Transverse colon (tissue), 4 donors: ENCODE measurements around the gene PSPH. TPM values are rescaled to one million over a fixed set of nuclear protein-coding genes. Genes with fewer than 3 reads are reported as not detected.

ENCODE experiments used
- DNase-seq: peaks from one replicate; pipeline ENCODE4 v3.0.0-alpha.2; 2019
- H3K27ac ChIP-seq, 4 donors: fragments of 200-600 bp; sonication (generic); 2 replicates each; pipeline ENCODE4 v1.5.1; 2016 to 2018; ENCODE audit warnings: inconsistent platforms in 4 of 4
- H3K27me3 ChIP-seq: fragments of 200-600 bp; sonication (generic); 2 replicates; pipeline ENCODE4 v1.5.1; 2017; ENCODE audit warnings: inconsistent platforms
- H3K36me3 ChIP-seq, 4 donors: fragments of 200-600 bp; sonication (generic); 2 replicates each; pipeline ENCODE4 v1.5.1; 2017 to 2019; ENCODE audit warnings: inconsistent platforms in 4 of 4
- H3K4me1 ChIP-seq, 4 donors: fragments of 200-600 bp; sonication (generic); 2 replicates each; pipeline ENCODE4 v1.5.1; 2017 to 2020; ENCODE audit warnings: inconsistent platforms in 4 of 4
- H3K4me3 ChIP-seq, 4 donors: fragments of 200-600 bp; sonication (generic); 1 replicate in 1 of 4; 2 replicates in 3 of 4; pipeline versions ENCODE4 v1.5.1 to v1.6.1; 2017 to 2019; ENCODE audit warnings: inconsistent platforms in 4 of 4
- H3K9me3 ChIP-seq, 2 donors: fragments of 200-600 bp; sonication (generic); 2 replicates each; pipeline ENCODE4 v1.5.1; 2017 to 2019; ENCODE audit warnings: inconsistent platforms in 2 of 2
- EP300 ChIP-seq: sonication (generic); formaldehyde crosslinking; IDR thresholded peaks from one replicate; pipeline ENCODE4 v1.6.1; 2017; ENCODE audit warnings: antibody characterized with exemption, low read depth
- POLR2A ChIP-seq: fragments of 450-650 bp; IDR thresholded peaks from one replicate; pipeline ENCODE4 v1.6.1; 2016; ENCODE audit warnings: antibody characterized with exemption, mild to moderate bottlenecking, moderate library complexity
- POLR2AphosphoS5 ChIP-seq, 3 donors: sonication (generic); formaldehyde crosslinking; IDR thresholded peaks; one replicate each; pipeline ENCODE4 v1.6.1; 2016; ENCODE audit warnings: antibody characterized with exemption in 3 of 3
- WGBS, 2 donors: methylation state at CpG; one replicate each; pipeline ENCODE4 v1.1.5; 2018; ENCODE audit warnings: low coverage in 1 of 2; 5-methylcytosine and 5-hydroxymethylcytosine counted together
- in situ Hi-C, 4 donors: fragments of 200-750 bp; cut with MboI; loops; one replicate each; pipeline versions ENCODE4 v1.15.0 to v1.15.1; 2017; ENCODE audit warnings: low sequenced_read_pairs in 3 of 4, low pct_ligation_motif_present in 1 of 4, low pct_unique_long_range_greater_than_20kb in 1 of 4
- intact Hi-C: fragments of 100-400 bp; cut with DNase I; formaldehyde crosslinking; loops from one replicate; pipeline ENCODE4 v1.15.1; 2023; ENCODE audit warnings: low total_unique reads
- total RNA-seq, 4 donors: library from RNA; depleted of rRNA; stranded (reverse); fragments of >200 nt; gene quantifications; one replicate each; pipeline ENCODE4 v1.1.0, GENCODE V29; 2016
- TF ChIP-seq, protein P1 (sequence below), 5 experiments: fragments of 200-600 bp in 3 of 5; fragments of 450-650 bp in 2 of 5; sonication (generic) in 3 of 5; IDR thresholded peaks; 1 replicate in 2 of 5; 2 replicates in 3 of 5; pipeline ENCODE4 v1.5.1; 2016 to 2017; ENCODE audit warnings: antibody characterized with exemption in 5 of 5, inconsistent platforms in 3 of 5, mild to moderate bottlenecking in 2 of 5, moderate library complexity in 1 of 5

Gene PSPH
- total RNA-seq, 4 donors from 2014 or later = 8.9 to 15.1 (median 10.0) TPM

DNA sequence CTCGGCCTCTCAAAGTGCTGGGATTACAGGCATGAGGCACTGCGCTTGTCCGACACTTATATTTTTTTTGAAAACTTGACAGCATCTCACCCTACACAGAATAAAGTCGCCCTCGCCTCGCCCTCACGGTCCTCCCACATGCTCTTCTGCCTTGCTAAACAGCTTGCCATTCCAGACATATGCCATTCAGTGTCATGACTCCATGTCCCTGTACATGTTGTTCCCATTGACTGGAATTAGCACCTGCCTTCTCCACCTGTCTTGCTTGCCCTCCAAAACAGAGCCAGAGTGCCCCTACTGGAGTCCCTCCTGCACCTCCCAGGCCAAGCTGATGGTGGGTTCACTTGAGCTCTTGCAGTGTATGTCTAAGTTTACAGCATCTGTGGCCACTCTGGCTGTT is 80.7 kb downstream of the PSPH start:
- no peak for DNase-seq
- Histone ChIP-seq H3K4me3 (no peak overlapping the region), H3K27ac (no peak overlapping the region), H3K36me3 (no peaks in the 10 kb centered on the region), H3K4me1 (peaks cover 0 to 44% (median 13%) of the 10 kb centered on the region in 4 donors), H3K9me3 (no peaks in the 10 kb centered on the region), H3K27me3 (no peaks in the 10 kb centered on the region)
- 83% methylated on average over 7 of the region's 7 CpGs; no CpG with 5 or more reads in 1 of the 2 donors for WGBS, 2 donors
- intact Hi-C loops (no loop called here), in situ Hi-C loops (loop anchor here (25.0 kb wide), 1 partner anchor 333 kb away; no protein-coding TSS in a partner anchor)
- TF ChIP-seq, protein P1, sequence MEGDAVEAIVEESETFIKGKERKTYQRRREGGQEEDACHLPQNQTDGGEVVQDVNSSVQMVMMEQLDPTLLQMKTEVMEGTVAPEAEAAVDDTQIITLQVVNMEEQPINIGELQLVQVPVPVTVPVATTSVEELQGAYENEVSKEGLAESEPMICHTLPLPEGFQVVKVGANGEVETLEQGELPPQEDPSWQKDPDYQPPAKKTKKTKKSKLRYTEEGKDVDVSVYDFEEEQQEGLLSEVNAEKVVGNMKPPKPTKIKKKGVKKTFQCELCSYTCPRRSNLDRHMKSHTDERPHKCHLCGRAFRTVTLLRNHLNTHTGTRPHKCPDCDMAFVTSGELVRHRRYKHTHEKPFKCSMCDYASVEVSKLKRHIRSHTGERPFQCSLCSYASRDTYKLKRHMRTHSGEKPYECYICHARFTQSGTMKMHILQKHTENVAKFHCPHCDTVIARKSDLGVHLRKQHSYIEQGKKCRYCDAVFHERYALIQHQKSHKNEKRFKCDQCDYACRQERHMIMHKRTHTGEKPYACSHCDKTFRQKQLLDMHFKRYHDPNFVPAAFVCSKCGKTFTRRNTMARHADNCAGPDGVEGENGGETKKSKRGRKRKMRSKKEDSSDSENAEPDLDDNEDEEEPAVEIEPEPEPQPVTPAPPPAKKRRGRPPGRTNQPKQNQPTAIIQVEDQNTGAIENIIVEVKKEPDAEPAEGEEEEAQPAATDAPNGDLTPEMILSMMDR (IDR thresholded peaks at IDR 0.05) = no peak
- no peak for TF ChIP-seq POLR2A
- TF ChIP-seq EP300 = no peak
- no peak for TF ChIP-seq POLR2AphosphoS5 (IDR thresholded peaks at IDR 0.05)

- H3K27ac ChIP-seq = no peak overlapping the region
- TF ChIP-seq POLR2A = no peak
- DNase-seq = no peak
- intact Hi-C loops (no loop called here), in situ Hi-C loops (loop anchor here (25.0 kb wide), 1 partner anchor 332 kb away; no protein-coding TSS in a partner anchor)
- 77% methylated on average over 11 of the region's 11 CpGs; no CpG with 5 or more reads in 1 of the 2 donors for WGBS, 2 donors
- H3K27me3 ChIP-seq = no peaks in the 10 kb centered on the region
- no peaks in the 10 kb centered on the region for H3K9me3 ChIP-seq
- no peaks in the 10 kb centered on the region for H3K36me3 ChIP-seq
- H3K4me1 ChIP-seq = peaks cover 0 to 49% (median 16%) of the 10 kb centered on the region in 4 donors
- no peak overlapping the region for H3K4me3 ChIP-seq
These were observed 81.9 kb downstream of the PSPH start for GRCh38 chr7:55969391-55969790.

DNA sequence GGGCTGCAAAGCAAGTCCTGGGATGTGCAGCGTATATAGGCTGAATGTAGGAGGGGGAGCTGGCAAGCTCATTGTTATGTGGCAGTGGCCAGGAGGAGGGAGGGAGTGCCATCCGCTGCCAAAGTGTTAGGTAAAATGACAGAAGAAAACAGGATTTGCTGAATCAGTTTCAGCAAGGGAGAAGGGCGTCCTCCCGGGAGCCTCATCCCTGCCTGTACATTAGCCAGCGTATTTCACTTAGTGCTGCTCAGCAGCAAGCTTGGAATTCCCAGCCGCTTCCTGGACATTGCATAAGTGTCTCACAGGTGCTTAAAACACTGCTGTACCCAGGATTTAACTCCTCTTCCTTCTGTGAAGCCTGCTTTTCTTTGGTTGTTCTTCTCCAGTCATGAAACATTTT is 84.4 kb downstream of the PSPH start:
- 93 to 94% methylated on average over 2 to 6 of the region's 6 CpGs for WGBS, 2 donors
- no peak for DNase-seq
- H3K27ac ChIP-seq = peak overlapping the region in 1 of 4 donors; percentile 96
- H3K4me1 ChIP-seq = peaks cover 4 to 47% (median 17%) of the 10 kb centered on the region in 4 donors
- intact Hi-C loops = no loop called here
- no peaks in the 10 kb centered on the region for H3K27me3 ChIP-seq
- H3K4me3 ChIP-seq = no peak overlapping the region
- TF ChIP-seq POLR2AphosphoS5 (IDR thresholded peaks at IDR 0.05) (no peak), POLR2A (no peak), EP300 (no peak)
- TF ChIP-seq, protein P1 (IDR thresholded peaks at IDR 0.05) = no peak
- H3K36me3 ChIP-seq = no peaks in the 10 kb centered on the region
- no peaks in the 10 kb centered on the region for H3K9me3 ChIP-seq
- in situ Hi-C loops = loop anchor here (25.0 kb wide), 1 partner anchor 330 kb away; no protein-coding TSS in a partner anchor

DNA sequence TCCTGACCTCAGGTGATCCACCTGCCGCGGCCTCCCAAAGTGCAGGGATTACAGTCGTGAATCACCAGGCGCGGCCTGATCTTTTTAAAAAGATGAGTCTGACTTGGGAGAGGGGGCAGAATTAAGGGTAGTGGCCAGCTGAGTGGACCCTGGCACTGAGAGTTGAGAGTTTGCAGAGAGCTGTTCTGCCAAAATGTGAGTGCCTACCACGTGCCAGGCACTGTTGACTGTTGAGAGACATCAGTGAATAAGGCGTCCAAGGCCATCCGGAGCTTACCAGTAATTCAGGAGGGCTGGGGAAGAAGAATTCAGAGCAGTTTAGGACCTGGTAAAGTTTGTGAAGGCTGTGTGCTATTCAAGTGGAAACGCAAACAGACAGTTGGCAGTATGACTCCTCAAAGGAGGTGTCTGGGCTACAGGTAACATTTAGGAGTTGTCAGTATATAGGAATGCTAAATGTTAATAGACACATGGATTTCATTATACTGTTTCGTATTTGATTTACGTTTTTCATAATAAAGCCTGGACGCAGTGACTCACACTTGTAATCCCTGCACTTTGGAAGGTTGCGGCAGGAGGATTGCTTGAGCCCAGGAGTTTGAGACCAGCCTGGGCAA is 85.3 kb downstream of the PSPH start:
- Histone ChIP-seq H3K9me3 (no peaks in the 10 kb centered on the region), H3K4me3 (peak overlapping the region in 1 of 4 donors; percentile 74), H3K27ac (peak overlapping the region; percentile 94 to 96 (median 94)), H3K4me1 (peaks cover 4 to 42% (median 15%) of the 10 kb centered on the region in 4 donors), H3K27me3 (no peaks in the 10 kb centered on the region), H3K36me3 (no peaks in the 10 kb centered on the region)
- DNase-seq = no peak
- in situ Hi-C loops (loop anchor here (25.0 kb wide), 1 partner anchor 329 kb away; no protein-coding TSS in a partner anchor), intact Hi-C loops (no loop called here)
- no peak for TF ChIP-seq EP300
- TF ChIP-seq POLR2AphosphoS5 (IDR thresholded peaks at IDR 0.05) = no peak
- TF ChIP-seq, protein P1 (IDR thresholded peaks at IDR 0.05) = no peak
- WGBS, 2 donors = 55 to 72% methylated on average over 8 to 13 of the region's 13 CpGs
